Hematopoietic multipotent progenitor cell treated with erythropoietin and hydrocortisone succinate and interleukin-3 and kit ligand, for 8 days (in vitro differentiated cells): ENCODE results near the gene SH3PXD2A.

Experiments
- DNase-seq: peaks from one replicate; pipeline ENCODE4 v3.0.0-alpha.2; 2015

SH3PXD2A gene

GRCh38 chr10:103811463-103811862 lies 43.9 kb downstream of the SH3PXD2A start:
- no peak for DNase-seq

DNA sequence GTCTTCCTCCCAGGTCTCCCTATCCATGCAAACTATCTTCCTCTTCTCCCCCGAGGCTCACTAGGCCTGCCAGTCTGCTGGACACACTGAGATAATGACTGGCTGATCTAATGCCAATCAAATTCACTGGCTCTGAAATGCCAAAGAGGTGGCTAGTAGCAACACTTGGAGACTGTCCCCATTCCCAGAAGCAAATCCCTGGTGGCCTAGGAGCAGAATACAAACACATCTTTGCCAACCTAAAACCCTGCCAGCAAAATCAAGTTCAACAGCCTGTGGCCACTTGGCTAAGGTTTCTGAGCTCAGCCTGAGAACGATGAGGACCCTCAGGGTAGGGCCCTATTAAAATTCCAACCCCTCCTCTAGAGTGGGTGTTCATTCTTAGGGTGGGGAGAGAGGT lies 46.6 kb downstream of the SH3PXD2A start:
- no peak for DNase-seq

DNA sequence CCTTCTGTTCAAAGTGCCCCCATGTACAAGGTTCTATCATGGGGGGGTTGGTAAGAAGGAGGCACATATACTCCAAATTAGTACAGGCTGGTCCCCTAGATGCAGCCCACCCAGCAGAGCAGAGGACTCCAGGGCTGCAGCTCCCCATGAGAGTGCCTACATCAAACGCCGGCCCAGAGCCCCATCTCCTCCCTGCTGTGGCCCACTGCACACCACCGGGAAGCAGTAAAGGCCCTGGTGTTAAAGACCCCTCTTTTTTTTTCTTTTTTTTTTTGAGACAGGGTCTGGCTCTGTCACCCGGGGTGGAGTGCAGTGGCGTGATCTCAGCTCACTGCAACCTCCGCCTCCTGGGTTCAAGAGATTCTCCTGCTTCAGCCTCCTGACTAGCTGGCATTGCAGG lies 47.4 kb downstream of the SH3PXD2A start:
- no peak for DNase-seq

GRCh38 chr10:103806395-103807187 lies 48.8 kb downstream of the SH3PXD2A start:
- DNase-seq: no peak

DNA sequence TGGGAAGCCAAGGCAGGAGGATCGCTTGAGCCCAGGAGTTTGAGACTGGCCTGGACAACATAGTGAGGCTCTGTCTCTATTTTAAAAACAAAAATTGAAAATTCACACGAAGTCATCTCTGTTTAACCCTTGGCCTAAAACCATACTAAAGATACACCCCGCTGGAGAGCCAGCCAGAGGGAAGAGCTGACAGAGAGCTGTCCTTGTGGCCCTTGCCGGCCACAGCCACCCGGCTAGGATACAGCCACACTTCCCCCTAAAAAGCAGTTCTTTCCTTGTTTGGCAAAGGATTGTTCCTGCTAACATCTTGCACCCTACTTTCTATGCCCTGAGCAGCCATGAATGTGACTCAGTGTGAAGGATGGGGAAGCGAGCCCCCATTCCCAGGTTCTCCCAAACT lies 49.6 kb downstream of the SH3PXD2A start:
- DNase-seq: no peak

DNA sequence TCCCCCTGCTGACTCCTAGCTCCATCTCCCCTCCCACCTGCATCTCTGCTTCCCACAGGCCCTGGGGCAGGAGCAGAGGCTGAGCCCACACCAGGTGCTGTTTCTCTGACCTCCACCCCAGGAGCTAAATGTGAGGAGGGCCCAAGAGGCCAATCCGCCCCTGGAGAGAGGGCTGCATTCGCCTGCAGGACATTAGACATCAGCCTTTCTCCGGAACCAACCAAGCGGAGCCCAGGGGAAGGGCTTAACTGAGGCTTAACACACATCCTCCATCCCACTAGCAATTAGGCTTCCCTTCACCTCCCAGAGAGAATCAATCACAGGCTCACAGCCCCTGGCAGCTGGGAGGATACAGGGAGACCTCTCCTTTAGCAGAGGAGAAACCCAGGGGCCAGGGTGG lies 50.5 kb downstream of the SH3PXD2A start:
- DNase-seq: no peak

- no peak for DNase-seq
Measured at GRCh38 chr10:103803941-103804340, 51.4 kb downstream of the SH3PXD2A start.

DNA sequence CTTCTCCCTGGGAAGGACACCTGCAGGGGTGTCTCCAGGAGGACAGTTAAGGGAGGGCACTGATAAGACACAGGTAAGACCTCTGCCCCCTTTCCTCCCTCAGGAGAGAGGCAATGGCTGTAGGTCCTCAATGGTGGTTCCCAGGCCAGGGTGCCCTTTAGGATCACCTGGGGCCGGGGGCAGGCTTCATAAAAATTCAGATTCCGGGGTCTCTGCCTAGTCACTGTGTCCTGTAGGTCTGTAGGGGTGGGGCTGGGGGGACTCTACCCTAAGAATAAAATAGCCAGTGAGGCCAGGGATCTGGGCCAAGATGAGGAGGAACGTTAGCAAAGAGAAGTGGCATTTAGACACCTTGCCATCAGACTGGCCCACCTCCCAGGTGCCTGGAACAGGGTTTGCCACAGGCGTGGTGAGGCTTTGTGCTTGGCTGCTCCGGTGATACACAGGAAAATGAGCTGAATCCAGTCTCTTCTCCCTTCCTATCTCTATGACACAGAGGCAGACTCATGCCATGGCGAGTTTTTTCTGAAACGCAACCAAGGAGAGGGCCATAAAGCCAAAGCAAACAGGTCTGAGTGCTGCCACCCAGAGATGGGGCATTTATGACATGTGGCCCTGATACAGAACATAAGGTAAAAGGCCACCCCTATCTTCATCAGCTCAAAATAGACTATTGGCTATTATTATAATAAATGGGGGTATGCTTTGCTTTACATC lies 52.6 kb downstream of the SH3PXD2A start:
- DNase-seq: no peak

DNA sequence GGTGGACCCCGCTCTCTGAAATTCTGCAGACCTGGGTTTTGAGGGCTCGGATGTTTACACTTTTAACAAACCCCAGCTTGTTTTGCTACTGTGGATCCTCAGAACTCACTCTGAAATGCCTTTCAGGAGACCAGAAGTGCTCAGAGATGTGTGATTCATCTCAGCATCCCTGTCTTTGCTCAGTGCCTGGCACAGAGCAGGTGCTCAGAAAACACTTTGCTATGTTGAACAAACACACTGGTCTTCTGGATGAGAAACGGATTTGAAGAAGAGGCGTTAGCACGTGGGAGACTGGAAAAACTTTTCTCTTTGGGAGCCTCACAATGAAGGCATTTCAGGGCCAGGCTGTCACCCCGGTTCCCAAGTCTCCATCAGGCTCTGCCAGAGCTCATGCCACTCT lies 53.3 kb downstream of the SH3PXD2A start:
- no peak for DNase-seq

GRCh38 chr10:103800789-103801540 lies 54.4 kb downstream of the SH3PXD2A start:
- DNase-seq: no peak

- no peak for DNase-seq
Measured at GRCh38 chr10:103800089-103800488, 55.3 kb downstream of the SH3PXD2A start.

DNA sequence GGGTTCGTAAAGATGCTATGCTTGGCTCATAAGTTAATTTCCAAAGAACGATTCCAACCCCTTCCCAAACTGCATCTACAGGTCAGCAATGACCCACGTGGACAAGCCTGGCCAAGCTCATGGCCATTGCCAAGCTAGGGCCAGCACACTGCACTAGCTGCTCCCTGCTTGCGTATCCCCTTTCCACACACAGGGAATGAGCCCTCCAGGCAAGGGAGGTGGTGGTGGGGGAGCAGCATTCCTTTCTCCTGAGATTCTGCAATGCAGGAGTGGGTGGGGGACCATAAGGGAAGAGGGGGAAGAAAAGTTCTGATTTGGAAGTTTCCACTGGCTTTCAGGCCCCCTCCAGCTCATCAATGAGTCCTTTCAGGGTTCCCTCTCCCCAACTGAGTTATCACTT lies 56.0 kb downstream of the SH3PXD2A start:
- DNase-seq: no peak

DNA sequence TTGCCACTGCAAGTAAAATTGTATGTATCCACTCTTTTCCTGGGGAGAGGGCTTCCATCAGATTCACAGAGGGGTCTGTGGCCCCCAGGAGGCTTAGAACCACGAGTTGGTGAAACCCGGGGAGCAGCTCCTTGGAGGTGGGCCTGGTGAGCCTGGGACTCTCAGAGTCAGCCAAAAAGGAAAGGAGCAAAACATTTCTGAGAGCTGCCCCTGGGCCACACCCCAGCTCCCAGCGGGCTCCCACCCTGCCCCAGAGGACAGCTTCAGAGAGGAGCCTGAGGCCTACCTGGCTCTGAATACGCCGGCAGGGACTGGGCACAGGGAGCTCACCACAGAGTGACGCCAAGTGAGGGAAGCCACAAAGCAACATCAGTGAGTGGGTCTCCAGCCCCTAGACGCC lies 56.9 kb downstream of the SH3PXD2A start:
- no peak for DNase-seq

GRCh38 chr10:103797857-103798256 lies 57.5 kb downstream of the SH3PXD2A start:
- no peak for DNase-seq

DNA sequence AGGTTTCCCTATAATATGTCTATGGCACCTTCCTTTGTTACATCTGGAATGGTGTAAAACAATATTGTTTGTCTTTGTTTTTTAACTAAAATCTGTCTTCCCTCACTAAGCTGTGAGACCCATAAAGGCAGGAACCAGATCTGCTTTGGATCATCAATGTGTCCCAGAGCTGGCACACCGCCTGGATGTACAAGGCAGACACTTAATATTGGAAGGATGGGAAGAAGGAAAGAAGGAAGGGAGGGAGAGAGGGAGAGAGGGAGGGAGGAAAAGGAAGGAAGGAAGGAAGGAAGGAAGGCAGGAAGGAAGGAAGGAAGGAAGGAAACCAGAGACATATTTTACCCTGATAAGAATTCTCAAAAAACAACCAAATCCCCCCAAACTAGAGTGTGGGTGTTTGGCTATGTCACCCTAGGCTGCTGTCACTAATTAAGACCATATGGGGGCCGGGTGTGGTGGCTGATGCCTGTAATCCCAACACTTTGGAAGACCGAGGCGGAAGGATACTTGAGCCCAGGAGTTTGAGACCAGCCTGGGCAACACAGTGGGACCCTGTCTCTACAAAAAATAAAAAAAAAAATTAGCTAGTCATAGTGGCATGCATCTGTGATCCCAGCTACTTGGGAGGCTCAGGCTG lies 59.6 kb downstream of the SH3PXD2A start:
- no peak for DNase-seq

GRCh38 chr10:103794996-103795395 lies 60.4 kb downstream of the SH3PXD2A start:
- DNase-seq: no peak

DNA sequence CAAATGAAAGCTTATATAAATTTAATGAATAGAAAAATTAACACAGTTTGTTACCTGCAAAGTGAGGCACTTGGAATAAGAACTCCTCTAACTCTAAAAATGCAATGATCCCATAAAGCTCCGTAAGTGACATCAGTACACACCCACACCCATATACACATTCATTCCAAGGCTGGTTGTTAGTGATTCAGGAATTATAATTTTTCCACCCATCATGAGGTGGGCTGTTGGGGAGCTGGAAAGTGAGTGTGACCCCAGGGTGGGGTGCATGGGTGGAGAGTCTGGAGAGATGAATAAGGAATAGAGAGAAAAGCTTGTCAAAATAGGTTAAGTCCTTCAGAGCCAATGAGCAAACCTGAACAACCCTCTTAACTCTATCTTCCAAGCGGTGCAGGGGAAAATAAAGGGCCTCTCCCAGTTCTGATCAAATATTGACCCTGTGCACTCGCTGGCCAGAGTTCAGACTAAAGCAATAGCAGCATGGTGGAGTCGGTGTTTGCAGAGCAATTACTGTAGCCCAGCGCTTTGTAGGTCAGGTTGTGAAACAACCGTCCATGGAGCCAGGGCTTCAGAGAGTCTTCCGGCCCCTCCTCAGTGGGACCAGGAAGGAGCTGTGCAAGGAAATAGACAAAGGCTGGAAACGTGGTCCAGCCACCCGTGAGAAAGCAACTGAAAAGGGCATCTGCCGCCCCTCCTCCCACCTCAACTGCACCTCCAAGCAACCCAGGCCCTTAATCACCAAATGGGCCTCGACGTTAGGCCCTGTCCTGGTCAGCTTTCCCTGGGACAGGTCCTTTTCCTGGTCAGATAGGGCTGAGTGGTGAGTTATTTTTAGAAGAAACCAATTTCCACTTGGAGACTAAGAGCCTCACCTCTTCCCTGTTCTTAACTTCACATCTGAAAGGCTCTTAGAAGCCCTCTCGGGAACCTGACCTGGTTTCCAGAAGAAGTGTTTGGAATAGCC lies 61.2 kb downstream of the SH3PXD2A start:
- no peak for DNase-seq

DNA sequence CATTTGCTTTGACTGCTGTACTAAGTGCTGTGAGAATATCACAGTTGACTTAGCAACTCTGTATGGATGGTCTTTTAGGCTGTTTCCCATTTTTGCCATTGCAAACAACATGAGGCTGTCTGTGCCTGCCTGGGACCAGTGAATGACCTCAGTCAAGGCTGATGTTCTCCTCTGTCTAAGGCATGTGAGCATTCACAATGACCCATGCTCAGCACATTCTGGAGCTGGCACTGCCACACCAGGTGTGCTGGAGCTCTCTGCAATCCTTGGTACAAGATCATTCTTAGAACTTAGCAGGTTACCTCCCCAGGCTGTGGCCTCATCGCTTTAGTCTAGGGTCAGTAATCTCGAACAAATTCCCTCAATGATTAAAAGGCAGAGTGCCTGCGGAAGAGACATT lies 61.9 kb downstream of the SH3PXD2A start:
- no peak for DNase-seq

GRCh38 chr10:103792547-103792946 lies 62.8 kb downstream of the SH3PXD2A start:
- DNase-seq: no peak

DNA sequence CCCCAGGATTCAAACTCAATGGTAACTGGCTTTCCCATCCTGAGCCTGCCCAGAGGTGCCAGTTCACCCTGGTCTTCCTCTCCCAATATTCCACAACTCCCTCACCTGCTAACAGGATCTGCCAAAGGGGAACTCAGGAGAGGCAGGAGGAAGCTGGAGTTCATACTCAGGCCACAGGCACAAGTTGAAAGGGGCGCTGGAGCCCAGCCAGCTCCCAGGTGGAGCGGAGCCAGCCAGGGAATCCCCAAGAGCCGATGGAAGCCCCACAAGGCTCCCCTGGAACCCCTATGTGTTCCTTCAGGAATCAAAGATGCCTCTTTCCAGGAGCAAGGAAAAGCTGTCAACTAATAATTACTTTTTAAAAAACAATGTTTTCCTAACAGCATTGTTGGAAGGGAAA lies 63.5 kb downstream of the SH3PXD2A start:
- DNase-seq: no peak

DNA sequence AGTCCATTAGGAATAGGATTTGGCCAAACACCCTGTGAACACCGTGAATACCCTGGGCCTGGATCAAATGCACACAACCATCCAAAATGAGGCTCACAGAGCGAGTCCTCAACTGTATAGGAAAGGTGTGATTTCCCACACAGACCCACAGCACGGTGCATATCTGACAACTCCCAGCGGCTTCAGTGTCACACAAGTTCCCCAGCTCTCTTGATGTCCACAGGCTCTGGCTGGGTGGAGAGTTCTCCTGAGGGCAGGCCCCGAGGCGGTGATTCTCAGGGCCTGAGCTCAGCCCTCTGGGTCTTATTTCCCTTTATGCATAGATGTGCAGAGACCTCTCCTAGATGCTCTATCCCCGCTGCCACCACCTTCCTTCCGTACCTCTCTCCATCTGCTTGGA lies 64.1 kb downstream of the SH3PXD2A start:
- no peak for DNase-seq

DNA sequence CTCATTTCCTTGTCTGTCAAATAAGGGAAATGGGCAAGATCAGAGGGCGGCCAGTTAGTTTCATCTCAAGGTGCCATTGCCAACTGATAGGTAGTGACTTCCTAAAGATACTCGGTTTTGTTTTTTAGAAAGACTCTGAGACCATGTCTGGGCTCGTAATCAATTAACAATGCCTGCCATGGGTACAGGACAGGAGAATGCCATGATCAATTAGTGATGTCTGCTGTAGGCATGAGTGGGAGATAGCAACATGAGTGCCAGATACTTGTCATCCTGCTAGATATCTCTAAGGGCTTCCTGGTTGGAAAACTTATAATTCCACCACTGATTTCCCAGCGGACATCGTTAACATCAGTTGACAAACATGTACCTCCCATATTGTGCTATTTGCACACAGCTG lies 64.8 kb downstream of the SH3PXD2A start:
- no peak for DNase-seq
